ENCODE measurements around the gene KIAA1549.

Gene KIAA1549

DNA sequence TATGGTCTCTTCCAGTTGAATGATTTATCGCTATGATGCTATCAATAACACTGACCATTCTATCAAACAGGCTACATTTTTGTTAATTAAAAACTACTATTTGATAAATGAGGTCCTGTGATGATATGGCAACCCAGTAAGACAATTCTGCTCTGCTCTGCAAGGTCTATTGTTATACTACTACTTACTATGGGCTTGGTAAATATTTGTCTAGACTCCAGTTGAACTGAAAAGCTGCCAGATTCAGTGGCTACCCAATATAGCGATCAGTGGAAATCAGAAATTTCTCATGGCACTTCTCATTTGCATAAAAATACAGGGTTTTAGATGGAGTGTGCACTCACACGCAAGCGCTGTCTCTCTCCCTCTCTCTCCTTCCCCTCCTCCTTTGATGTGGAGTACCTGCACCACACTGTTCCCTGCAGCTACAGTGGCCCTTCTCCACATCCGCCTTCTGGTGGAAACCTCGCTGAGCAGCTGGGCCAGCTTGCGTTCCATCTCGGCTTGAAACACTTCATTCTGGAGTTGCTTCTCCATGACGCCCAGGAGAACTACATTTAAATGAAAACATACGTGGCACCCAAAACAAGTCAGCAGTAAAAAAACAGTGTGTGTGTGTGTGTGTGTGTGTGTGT, 77.9 kb downstream of the KIAA1549 start:
- DNase-seq, result no peak

DNA sequence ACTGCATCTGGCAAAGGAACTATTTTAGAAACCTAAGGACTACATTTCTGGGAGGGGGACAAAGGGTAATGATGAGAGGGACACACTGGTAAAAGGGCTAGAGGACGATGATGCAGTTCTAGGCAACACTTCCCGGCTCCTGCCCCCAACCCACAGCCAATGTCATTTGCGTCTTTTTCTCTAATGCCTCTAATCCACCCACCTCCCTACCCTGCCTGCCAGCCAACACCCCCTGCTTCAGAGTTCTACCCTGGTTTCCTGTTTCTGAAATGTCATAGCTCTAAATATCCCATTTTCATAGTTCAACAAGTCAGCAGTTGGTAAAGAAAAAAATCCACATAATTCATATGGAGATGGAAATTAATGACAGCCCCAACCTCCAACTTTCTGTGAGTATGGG, 79.0 kb downstream of the KIAA1549 start:
- no peak for DNase-seq

GRCh38 chr7:138900035-138900828, 81.0 kb downstream of the KIAA1549 start:
- DNase-seq, result peak; percentile 73

GRCh38 chr7:138898802-138899201, 82.4 kb downstream of the KIAA1549 start:
- no peak for DNase-seq

DNA sequence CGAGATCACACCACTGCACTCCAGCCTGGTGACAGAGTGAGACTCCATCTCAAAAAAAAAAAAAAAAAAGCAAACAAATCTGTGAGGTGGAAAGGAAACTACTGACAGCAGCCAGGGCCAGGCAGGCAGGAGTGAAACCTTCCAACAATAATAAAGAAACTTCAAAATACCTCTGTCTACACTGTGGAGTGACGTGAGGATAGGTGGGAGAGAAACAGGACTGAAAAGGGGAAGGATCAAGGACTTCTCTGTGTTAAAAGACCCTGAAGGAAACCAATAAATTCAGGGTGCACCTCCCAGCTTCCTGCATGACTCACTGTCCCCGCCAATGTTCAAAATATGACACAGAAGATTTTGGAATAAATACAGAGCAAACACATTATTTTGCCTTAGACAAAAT, 82.9 kb downstream of the KIAA1549 start:
- no peak for DNase-seq

DNA sequence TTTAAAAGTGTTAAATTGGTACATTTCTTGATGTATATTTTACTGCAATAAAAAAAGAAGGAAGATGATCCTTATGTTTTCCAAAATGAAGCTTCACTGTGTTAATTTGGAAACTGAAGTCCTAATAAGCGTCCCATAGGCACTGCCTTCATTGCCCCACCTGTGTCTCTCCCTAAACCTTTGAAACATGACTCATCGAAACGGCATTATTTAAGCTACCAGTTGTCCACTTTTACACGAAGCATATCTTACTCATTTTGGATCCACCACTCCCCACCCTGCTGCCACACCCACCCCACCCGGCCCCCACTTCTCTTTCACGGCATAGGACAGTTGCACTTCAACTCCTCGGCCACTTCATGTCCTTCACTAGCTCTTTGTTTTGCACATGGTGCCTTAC, 85.5 kb downstream of the KIAA1549 start:
- no peak for DNase-seq

GRCh38 chr7:138893258-138893657, 87.9 kb downstream of the KIAA1549 start:
- DNase-seq, result no peak

DNA sequence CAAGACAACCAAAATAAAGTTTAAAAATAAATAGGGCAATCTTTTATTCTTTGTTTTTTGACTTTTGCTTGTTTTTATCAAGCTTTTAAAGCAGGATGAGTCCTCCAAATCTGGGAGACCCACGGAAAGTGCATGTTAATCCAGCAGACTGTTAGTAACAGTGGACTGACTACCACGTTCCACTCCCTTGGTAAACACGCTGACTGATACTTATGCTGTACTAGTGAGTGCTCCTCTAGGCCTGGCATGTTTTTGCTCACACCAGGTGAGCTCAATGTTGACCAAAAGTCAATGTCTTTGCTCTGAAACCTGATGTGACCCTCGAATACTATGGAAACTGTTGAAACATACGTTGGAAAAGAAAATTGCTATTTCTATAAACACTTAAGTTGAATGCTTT, 88.4 kb downstream of the KIAA1549 start:
- DNase-seq, result no peak

GRCh38 chr7:138892006-138892630, 89.1 kb downstream of the KIAA1549 start:
- DNase-seq, result no peak

DNA sequence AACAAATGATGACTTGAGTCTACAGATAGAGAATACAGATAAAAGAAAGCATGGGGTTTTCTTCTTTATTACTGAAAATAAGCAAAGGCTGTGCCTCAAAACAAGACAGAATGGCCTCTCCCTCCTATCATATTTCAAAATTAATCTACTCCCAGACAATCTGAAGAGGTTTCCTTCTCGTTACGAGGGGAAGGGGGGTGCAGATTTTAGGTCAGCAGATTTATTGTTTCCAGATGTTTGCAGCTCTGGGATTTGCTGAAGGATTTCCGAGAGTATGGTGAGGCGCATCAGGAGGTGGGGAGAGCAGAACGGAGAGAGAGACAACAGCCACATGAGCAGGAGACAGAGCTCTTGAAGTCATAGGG, 89.8 kb downstream of the KIAA1549 start:
- peak; percentile 67 for DNase-seq

- DNase-seq, result peak; percentile 60
Observed at GRCh38 chr7:138890499-138891445, 90.4 kb downstream of the KIAA1549 start.

GRCh38 chr7:138889582-138890498, 91.3 kb downstream of the KIAA1549 start:
- DNase-seq, result peak; percentile 46

DNA sequence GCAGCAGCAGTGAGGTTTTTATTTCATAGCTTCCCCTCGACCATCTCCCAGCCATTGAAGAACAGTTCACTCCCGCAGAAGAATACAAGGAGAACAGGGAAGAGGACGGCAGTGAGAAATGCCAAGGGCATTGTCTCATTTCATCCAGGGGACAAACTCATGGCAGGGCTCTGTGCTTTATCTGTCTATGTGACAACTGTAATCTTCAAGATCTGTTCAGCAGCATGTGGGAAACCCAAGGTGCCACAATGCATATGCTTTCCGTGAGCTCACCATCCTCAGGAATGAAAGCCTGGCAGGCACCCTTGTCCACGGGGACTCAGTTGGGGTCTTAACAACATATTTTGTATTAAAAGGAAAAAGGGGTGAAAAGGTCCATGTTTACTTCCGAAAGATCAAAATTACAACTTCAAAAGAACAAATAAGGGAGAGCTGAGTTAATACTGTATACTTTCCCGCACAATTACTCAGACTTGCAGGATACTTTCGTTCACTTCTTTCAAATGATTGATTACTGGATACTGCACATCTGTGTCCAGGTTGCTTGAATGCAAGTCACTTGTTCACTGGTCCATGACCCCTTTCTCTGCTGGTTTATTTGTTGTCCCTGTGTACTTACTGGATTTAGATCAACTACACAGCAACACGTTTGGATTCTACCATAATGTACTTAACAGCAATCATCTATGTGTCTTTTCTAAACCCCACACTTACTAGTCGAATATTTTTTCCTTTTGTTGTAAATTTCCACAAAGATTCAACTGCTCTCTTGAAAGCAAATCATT, 93.1 kb downstream of the KIAA1549 start:
- no peak for DNase-seq

GRCh38 chr7:138887085-138887710, 94.0 kb downstream of the KIAA1549 start:
- no peak for DNase-seq

GRCh38 chr7:138886501-138886917, 94.7 kb downstream of the KIAA1549 start:
- DNase-seq, result peak; percentile 64

- no peak for DNase-seq
Observed at GRCh38 chr7:138885383-138886147, 95.6 kb downstream of the KIAA1549 start.

DNA sequence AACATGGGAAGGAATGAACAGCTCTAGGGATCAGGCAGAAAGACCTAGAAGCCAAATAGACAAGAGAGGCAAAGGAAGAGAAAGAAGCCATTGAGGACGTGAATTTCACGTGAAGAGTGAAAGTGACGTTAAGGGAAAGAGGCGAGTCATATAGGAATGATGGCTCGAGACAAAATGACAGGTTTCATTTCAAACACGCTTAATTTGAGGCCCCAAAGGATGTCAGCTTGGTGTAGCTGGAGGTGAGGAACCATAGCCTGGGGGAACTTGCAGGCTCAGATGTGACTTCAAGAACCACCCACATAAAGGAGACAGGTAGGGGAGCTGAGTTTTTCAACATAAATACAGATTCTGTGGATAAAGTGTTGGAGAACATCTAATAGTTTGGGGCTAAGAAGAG, 98.9 kb downstream of the KIAA1549 start:
- no peak for DNase-seq

- no peak for DNase-seq
Observed at GRCh38 chr7:138881579-138882188, 99.5 kb downstream of the KIAA1549 start.

- no peak for DNase-seq
Observed at GRCh38 chr7:138880881-138881578, 100.2 kb downstream of the KIAA1549 start.
